GM23338 (cell line): ENCODE data around the gene CDYL. TPM values are rescaled to one million over a fixed set of nuclear protein-coding genes. Genes with fewer than 3 reads are reported as not detected.

Source experiments
- ATAC-seq: fragments of 200-7000 bp; cut with Tn5 transposase; 3 replicates; pipeline ENCODE4 v1.9.1; 2020
- DNase-seq: peaks from one replicate; pipeline ENCODE4 v3.0.0-alpha.2; 2015; ENCODE audit warnings: low spot score
- H2AFZ ChIP-seq: fragments of 200-600 bp; sonication (generic); 2 replicates; pipeline ENCODE4 v1.8.0; 2016; ENCODE audit warnings: antibody characterized with exemption, mild to moderate bottlenecking, moderate library complexity
- H3F3A ChIP-seq: fragments of 200-600 bp; sonication (generic); replicated peaks from 2 replicates; pipeline ENCODE4 v1.8.0; 2017; ENCODE audit warnings: antibody characterized with exemption, mixed run types, low read depth
- H3K27ac ChIP-seq: fragments of 200-600 bp; sonication (generic); 2 replicates; pipeline ENCODE4 v1.6.1; 2016; ENCODE audit warnings: low read depth
- H3K27me3 ChIP-seq: fragments of 200-600 bp; sonication (generic); 2 replicates; pipeline ENCODE4 v1.8.0; 2016; ENCODE audit warnings: mild to moderate bottlenecking, mixed run types, moderate library complexity; ENCODE audit not compliant: insufficient read depth
- H3K36me3 ChIP-seq: fragments of 200-600 bp; sonication (generic); 2 replicates; pipeline ENCODE4 v1.8.0; 2016; ENCODE audit warnings: mild to moderate bottlenecking; ENCODE audit not compliant: insufficient read depth
- H3K4me1 ChIP-seq: fragments of 200-600 bp; sonication (generic); 2 replicates; pipeline ENCODE4 v1.8.0; 2016; ENCODE audit warnings: mild to moderate bottlenecking, moderate library complexity; ENCODE audit not compliant: insufficient read depth
- H3K4me2 ChIP-seq: fragments of 200-600 bp; sonication (generic); 2 replicates; pipeline ENCODE4 v1.7.1; 2017; ENCODE audit warnings: mixed run types
- H3K4me3 ChIP-seq: fragments of 200-600 bp; sonication (generic); 2 replicates; pipeline ENCODE4 v1.6.1; 2016; ENCODE audit warnings: mixed run types
- H3K79me2 ChIP-seq: fragments of 200-600 bp; sonication (generic); replicated peaks from 2 replicates; pipeline ENCODE4 v1.8.0; 2017; ENCODE audit warnings: mild to moderate bottlenecking; ENCODE audit not compliant: insufficient read depth
- H3K9me2 ChIP-seq: fragments of 200-600 bp; sonication (generic); 2 replicates; pipeline ENCODE4 v1.8.0; 2017; ENCODE audit not compliant: insufficient read depth
- H4K20me1 ChIP-seq: fragments of 200-600 bp; sonication (generic); replicated peaks from 2 replicates; pipeline ENCODE4 v1.8.0; 2017; ENCODE audit warnings: mild to moderate bottlenecking; ENCODE audit not compliant: insufficient read depth
- H3K27ac Mint-ChIP-seq: 2 replicates; pipeline ENCODE4 v1.8.0; 2020; ENCODE audit warnings: inconsistent platforms, mild to moderate bottlenecking, moderate library complexity, mixed read lengths
- H3K27me3 Mint-ChIP-seq: 3 replicates; pipeline ENCODE4 v1.8.0; 2022; ENCODE audit warnings: low read depth, mild to moderate bottlenecking, moderate library complexity, mixed read lengths, inconsistent platforms; ENCODE audit not compliant: insufficient read depth, poor library complexity
- H3K36me3 Mint-ChIP-seq: 3 replicates; pipeline ENCODE4 v1.8.0; 2021; ENCODE audit warnings: low read depth, mild to moderate bottlenecking, inconsistent platforms, moderate library complexity, mixed read lengths
- H3K4me1 Mint-ChIP-seq: 3 replicates; pipeline ENCODE4 v1.8.0; 2020; ENCODE audit warnings: mild to moderate bottlenecking, inconsistent platforms, mixed read lengths
- H3K4me3 Mint-ChIP-seq: 3 replicates; pipeline ENCODE4 v1.8.0; 2021; ENCODE audit warnings: moderate library complexity, mild to moderate bottlenecking, inconsistent platforms, mixed read lengths
- H3K9me3 Mint-ChIP-seq: 3 replicates; pipeline ENCODE4 v1.8.0; 2020; ENCODE audit warnings: moderate library complexity, mild to moderate bottlenecking, inconsistent platforms, mixed read lengths
- CREB1 ChIP-seq: fragments of 250-450 bp; sonication (Bioruptor Pico); IDR thresholded peaks from 2 replicates; pipeline ENCODE4 v1.5.0; 2020; ENCODE audit warnings: low read depth, mild to moderate bottlenecking, moderate library complexity
- EZH2phosphoT487 ChIP-seq: fragments of 200-600 bp; sonication (generic); IDR thresholded peaks from one replicate; pipeline ENCODE4 v1.8.1; 2018; ENCODE audit warnings: antibody characterized with exemption; ENCODE audit not compliant: unreplicated experiment
- NANOG ChIP-seq: IDR thresholded peaks from 2 replicates; pipeline ENCODE4 v1.6.1; 2016; ENCODE audit warnings: antibody characterized with exemption, borderline replicate concordance
- POLR2AphosphoS5 ChIP-seq: IDR thresholded peaks from 2 replicates; pipeline ENCODE4 v1.6.1; 2016; ENCODE audit warnings: antibody characterized with exemption, low read depth
- STAT1 ChIP-seq: IDR thresholded peaks from one replicate; pipeline ENCODE4 v1.6.1; 2016; ENCODE audit warnings: antibody characterized with exemption; ENCODE audit not compliant: unreplicated experiment
- ZNF114 ChIP-seq: fragments of 250-450 bp; sonication (Bioruptor Pico); IDR thresholded peaks from 2 replicates; pipeline ENCODE4 v1.5.0; 2020; ENCODE audit warnings: mild to moderate bottlenecking, moderate library complexity
- polyA plus RNA-seq: library from polyadenylated mRNA; unstranded; fragments of >200 nt; fragmentation: Nextera tagmentation; extraction: Ambion mirVana; gene quantifications from 2 replicates; pipeline ENCODE4 v1.2.1, GENCODE V29; 2016
- total RNA-seq: library from RNA; depleted of rRNA; stranded (reverse); fragments of >200 nt; shearing (Covaris generic); gene quantifications from 2 replicates; pipeline ENCODE4 v1.2.3, GENCODE V29; 2014
- TF ChIP-seq, protein P1 (sequence below), 2 experiments: fragments of 200-600 bp in 1 of 2; sonication (generic) in 1 of 2; conservative IDR thresholded peaks; 2 replicates each; pipeline versions ENCODE4 v1.5.1 to v1.6.1; 2016 to 2017; ENCODE audit warnings: antibody characterized with exemption in 2 of 2, low read depth in 2 of 2, mild to moderate bottlenecking in 2 of 2, moderate library complexity in 1 of 2
- TF ChIP-seq, protein P2 (sequence below): IDR thresholded peaks from one replicate; pipeline ENCODE4 v1.6.1; 2018; ENCODE audit warnings: antibody characterized with exemption; ENCODE audit not compliant: unreplicated experiment

Gene CDYL
- total and polyA plus RNA-seq, 2 experiments from 2014 or later, result 67.2 to 128 TPM

GRCh38 chr6:4781426-4781825 is 5.2 kb downstream of the CDYL start (continued):
- TF ChIP-seq, protein P1, sequence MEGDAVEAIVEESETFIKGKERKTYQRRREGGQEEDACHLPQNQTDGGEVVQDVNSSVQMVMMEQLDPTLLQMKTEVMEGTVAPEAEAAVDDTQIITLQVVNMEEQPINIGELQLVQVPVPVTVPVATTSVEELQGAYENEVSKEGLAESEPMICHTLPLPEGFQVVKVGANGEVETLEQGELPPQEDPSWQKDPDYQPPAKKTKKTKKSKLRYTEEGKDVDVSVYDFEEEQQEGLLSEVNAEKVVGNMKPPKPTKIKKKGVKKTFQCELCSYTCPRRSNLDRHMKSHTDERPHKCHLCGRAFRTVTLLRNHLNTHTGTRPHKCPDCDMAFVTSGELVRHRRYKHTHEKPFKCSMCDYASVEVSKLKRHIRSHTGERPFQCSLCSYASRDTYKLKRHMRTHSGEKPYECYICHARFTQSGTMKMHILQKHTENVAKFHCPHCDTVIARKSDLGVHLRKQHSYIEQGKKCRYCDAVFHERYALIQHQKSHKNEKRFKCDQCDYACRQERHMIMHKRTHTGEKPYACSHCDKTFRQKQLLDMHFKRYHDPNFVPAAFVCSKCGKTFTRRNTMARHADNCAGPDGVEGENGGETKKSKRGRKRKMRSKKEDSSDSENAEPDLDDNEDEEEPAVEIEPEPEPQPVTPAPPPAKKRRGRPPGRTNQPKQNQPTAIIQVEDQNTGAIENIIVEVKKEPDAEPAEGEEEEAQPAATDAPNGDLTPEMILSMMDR (conservative IDR thresholded peaks at IDR 0.05; ENCODE audit: low read depth in 2 of 2), result no peak
- TF ChIP-seq, protein P2, sequence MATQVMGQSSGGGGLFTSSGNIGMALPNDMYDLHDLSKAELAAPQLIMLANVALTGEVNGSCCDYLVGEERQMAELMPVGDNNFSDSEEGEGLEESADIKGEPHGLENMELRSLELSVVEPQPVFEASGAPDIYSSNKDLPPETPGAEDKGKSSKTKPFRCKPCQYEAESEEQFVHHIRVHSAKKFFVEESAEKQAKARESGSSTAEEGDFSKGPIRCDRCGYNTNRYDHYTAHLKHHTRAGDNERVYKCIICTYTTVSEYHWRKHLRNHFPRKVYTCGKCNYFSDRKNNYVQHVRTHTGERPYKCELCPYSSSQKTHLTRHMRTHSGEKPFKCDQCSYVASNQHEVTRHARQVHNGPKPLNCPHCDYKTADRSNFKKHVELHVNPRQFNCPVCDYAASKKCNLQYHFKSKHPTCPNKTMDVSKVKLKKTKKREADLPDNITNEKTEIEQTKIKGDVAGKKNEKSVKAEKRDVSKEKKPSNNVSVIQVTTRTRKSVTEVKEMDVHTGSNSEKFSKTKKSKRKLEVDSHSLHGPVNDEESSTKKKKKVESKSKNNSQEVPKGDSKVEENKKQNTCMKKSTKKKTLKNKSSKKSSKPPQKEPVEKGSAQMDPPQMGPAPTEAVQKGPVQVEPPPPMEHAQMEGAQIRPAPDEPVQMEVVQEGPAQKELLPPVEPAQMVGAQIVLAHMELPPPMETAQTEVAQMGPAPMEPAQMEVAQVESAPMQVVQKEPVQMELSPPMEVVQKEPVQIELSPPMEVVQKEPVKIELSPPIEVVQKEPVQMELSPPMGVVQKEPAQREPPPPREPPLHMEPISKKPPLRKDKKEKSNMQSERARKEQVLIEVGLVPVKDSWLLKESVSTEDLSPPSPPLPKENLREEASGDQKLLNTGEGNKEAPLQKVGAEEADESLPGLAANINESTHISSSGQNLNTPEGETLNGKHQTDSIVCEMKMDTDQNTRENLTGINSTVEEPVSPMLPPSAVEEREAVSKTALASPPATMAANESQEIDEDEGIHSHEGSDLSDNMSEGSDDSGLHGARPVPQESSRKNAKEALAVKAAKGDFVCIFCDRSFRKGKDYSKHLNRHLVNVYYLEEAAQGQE, result no peak

- no peak overlapping the region; the same call in 2 of the 3 replicates for H3K4me3 Mint-ChIP-seq
- H3K36me3 ChIP-seq, result no peaks in the 10 kb centered on the region
- H3K4me1 ChIP-seq, result peaks cover 73% of the 10 kb centered on the region
- H3K36me3 Mint-ChIP-seq, result peaks cover 28% of the 10 kb centered on the region
- H4K20me1 ChIP-seq, result peaks cover 98% of the 10 kb centered on the region
- H3K4me2 ChIP-seq, result 0 out of 2 replicates have a peak overlapping the region, but pooled peaks have one; percentile 23
- 0 out of 2 replicates have a peak, but pooled peaks cover 3% of the 10 kb centered on the region for H3F3A ChIP-seq
- H3K4me3 ChIP-seq, result no peak overlapping the region
- no peak overlapping the region for H3K27ac ChIP-seq
- peaks cover 90% of the 10 kb centered on the region for H3K27me3 ChIP-seq
- peaks cover 88% of the 10 kb centered on the region for H3K4me1 Mint-ChIP-seq
- ATAC-seq (no peak), DNase-seq (no peak)
- no peaks in the 10 kb centered on the region for H3K9me2 ChIP-seq
- H3K27me3 Mint-ChIP-seq, result peaks cover 33% of the 10 kb centered on the region
- no peak overlapping the region for H2AFZ ChIP-seq
- no peak for TF ChIP-seq CREB1 (CRISPR knock-in tag)
- TF ChIP-seq ZNF114 (CRISPR knock-in tag), result no peak
- TF ChIP-seq NANOG, result no peak
- H3K9me3 Mint-ChIP-seq, result peaks cover 16% of the 10 kb centered on the region; the same call in 2 of the 3 replicates
- H3K79me2 ChIP-seq, result peaks cover 99% of the 10 kb centered on the region
- H3K27ac Mint-ChIP-seq, result no peak overlapping the region
Measured at GRCh38 chr6:4781967-4782575, 5.9 kb downstream of the CDYL start.

DNA sequence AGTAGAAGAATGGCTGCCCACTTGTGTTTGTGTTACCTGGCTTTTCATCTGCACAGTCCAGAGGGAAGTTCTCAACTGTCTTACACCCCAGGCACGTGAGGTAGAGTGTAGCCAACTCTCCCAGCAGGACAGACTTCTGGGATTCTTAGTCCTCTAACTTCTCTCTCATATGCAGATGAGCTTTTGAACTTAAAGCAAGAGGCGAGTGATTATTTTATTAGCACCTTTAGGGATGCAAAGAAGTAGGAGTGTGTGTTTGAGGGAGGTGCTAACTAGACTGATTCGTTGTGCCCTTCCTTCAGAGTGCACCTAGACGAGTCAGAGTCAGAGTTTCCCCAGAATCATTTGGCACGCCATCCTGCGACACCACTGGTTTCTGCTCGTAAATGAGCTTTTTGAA is 10.8 kb downstream of the CDYL start:
- H3K36me3 Mint-ChIP-seq, result peaks cover 20% of the 10 kb centered on the region
- H4K20me1 ChIP-seq, result peaks cover 99% of the 10 kb centered on the region

More for the DNA sequence above, 10.8 kb downstream of the CDYL start:
- H3K79me2 ChIP-seq, result peaks cover 100% of the 10 kb centered on the region
- H3K4me1 Mint-ChIP-seq, result peaks cover 75% of the 10 kb centered on the region
- no peaks in the 10 kb centered on the region for H3K36me3 ChIP-seq
- DNase-seq, result peak; percentile 36
- H3F3A ChIP-seq, result 0 out of 2 replicates have a peak, but pooled peaks cover 3% of the 10 kb centered on the region
- H3K4me3 Mint-ChIP-seq, result peak overlapping the region; percentile 52; the same call in 2 of the 3 replicates
- H3K9me2 ChIP-seq, result no peaks in the 10 kb centered on the region
- 0 out of 2 replicates have a peak, but pooled peaks have one; percentile 9 for TF ChIP-seq NANOG
- no peak for TF ChIP-seq EZH2phosphoT487
- no peak for TF ChIP-seq ZNF114 (CRISPR knock-in tag)
- TF ChIP-seq STAT1, result no peak
- TF ChIP-seq, protein P1 (conservative IDR thresholded peaks at IDR 0.05; ENCODE audit: low read depth in 2 of 2), result no peak
- TF ChIP-seq POLR2AphosphoS5, result 0 out of 2 replicates have a peak, but pooled peaks have one; percentile 32
- peak overlapping the region; percentile 10; the same call in 1 of the 2 replicates for H3K4me3 ChIP-seq
- peaks cover 48% of the 10 kb centered on the region for H3K27me3 ChIP-seq
- H2AFZ ChIP-seq, result no peak overlapping the region
- H3K9me3 Mint-ChIP-seq, result peaks cover 5% of the 10 kb centered on the region; the same call in 2 of the 3 replicates
- H3K4me2 ChIP-seq, result peak overlapping the region; percentile 79
- H3K27me3 Mint-ChIP-seq, result peaks cover 15% of the 10 kb centered on the region
- peak; percentile 58 for ATAC-seq
- no peak overlapping the region for H3K27ac Mint-ChIP-seq
- H3K27ac ChIP-seq, result no peak overlapping the region
- H3K4me1 ChIP-seq, result peaks cover 70% of the 10 kb centered on the region
